CD4-positive, alpha-beta T cell treated with Interleukin-4 for 1 hour (primary cell): ENCODE data around the gene ITPK1.
A peak's percentile ranks its signal among the peaks of the same experiment; 100 is the strongest.
"Not testable (repeated sequence)": the region's sequence is repeated elsewhere in the genome, so short reads cannot be mapped to it uniquely, and the experiment has no call there.

ENCODE experiments used
- DNase-seq, 2 donors: peaks; one replicate each; pipeline ENCODE4 v3.0.0-alpha.2; 2020 to 2022

The ITPK1 gene

DNA sequence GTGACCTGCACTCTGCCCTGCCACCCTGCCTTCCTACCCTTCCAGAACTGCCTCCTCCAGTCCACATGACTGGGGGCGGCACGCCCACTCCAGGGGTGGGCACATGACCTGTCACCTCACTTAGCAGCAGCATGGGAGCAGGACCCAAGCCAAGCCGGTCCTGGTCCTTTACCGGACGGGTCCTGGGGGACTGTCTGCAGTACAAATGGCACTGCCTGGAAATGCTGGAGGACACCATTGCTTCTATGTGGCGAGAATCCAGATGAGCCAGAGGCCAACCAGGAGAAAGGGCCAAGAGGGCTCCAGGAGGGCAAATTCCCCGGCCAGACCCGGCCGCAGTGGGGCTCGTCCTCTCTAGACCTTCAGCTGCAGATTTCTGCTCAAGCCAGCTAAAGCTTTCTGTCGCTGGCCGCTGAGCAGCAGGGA lies 33.1 kb downstream of the ITPK1 start:
- no peak for DNase-seq

DNA sequence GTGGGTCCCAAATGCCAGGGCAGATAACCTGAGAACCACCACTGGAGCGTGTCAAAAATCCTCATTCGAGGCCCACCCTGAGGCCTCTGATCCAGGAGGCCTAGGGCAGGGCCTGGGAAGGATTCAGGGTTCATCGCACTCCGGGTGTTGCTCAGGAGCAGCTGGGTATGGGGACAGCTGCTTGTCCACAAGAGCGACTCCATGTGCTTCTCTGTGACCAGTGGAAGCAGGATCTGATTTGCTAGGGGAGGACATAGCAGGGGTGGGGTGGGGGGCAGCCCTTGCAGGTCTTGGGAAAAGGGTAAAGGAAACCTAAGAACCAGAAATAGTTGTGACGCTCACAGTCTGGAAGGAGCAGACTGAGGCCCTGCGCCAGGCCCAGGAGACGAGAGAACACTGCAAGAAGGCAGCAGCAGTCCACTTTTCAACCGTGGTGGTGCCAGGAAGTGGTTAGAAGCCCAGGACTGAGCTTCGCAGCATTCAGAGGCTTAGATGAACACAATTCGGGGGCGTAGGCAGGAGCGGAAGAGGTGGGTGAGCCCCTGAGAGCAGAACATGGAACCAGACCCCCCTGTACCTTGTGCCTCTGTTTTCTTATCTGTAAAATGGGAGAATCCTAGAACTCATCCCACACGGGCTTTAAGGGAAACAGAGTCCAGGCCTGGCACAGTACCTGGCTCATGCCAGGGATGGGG lies 33.7 kb downstream of the ITPK1 start:
- DNase-seq: peak; percentile 20 to 32

GRCh38 chr14:93079865-93080403 lies 35.8 kb downstream of the ITPK1 start:
- DNase-seq: no peak

DNA sequence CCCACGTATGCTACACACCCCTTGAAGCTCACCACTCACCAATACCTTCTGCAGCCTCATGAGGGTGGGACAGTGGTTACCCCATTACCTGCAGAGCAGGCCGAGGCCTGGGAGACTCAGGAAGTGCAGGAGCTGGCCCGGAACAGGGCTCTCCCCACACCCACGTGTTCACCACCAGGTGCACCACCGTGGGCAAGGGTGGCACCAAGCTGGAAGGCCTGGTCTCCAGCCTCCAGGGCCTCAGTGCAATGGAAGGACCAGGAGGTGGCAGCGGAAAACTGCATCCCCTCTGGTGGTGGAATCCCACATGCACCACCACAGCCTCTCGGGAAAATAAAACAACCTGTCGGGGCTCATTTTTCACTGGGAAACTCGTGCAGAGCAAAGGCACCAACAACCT lies 36.4 kb downstream of the ITPK1 start:
- no peak for DNase-seq

DNA sequence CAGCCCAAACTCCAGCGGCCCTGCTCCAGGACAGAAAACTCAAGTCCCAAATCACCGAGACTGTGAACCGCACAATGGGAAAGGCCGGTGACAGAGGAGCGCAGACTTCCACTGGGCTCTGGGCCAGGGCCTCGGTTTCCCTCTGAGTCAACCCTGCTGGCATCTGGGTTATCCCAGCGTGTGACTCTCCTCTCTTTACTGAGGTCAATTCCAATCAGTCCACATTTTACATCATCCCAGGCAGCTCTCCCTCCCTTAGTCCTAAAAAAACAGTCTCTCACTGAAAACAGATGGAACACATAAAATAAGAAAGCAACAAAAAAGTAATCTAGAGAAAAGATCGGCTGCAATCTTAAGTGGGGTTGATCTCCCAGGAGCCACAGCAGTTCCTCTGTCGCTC lies 36.9 kb downstream of the ITPK1 start:
- DNase-seq: no peak

- no peak for DNase-seq
Observed at GRCh38 chr14:93076755-93077154, 39.0 kb downstream of the ITPK1 start.

DNA sequence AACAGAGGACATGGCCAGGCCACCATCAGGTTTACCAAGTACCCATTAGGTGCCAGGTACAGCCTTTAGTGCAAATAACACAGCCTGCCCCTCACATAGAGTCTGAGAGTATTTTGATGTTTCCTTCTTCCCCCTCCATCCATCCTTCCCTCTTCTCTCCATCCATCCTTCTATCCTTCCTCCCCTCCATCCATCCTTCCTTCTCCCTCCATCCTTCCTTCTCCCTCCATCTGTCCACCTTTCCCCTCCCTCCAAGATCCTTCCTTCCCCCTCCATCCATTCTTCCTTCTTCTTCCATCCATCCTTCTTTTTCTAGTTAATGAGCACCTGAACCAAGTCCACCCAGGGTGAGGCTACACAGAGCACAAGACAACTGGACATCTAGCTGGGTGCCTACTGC lies 39.8 kb downstream of the ITPK1 start:
- no peak for DNase-seq

DNA sequence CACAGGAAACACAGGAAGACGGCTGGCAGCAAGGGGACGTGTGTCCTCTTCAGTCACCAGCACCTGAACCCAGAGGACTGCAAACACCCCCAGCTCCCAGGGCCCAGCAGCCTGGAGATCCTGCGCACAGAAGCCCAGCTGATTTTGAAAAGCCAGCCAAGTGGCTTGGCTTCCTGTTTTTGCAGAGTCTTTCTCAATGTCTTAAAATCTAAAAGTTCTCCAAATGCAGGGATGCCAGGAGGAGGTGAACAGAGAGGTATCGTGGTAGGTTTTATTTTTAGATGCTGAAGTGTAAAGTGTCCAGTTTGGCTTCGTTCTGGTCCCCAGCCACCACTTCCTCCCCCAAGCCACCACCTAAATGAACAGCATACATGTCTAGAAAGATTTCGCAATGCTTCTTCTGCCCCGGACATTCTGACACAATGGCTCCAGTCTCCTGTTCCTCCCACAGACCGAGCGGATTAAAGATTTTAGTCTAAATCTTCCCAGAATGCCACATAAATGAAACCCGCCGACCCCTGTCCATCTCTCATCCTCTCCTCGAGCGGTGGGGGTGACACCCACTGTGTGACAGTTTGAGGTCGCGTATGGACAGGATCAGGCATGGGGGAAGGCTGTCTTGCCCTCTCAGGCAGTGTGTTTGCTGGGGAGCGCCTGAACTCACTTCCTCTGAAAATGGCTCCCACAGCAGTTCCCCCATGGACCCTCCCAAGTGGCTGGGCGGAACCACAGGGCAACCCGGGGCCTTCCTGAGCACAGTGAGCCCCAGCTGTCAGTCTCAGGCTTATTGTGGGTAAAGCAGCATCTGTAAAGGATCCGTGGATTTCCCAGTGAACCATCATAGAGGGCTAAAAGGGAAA lies 41.6 kb downstream of the ITPK1 start:
- peak; percentile 11 to 49 for DNase-seq

DNA sequence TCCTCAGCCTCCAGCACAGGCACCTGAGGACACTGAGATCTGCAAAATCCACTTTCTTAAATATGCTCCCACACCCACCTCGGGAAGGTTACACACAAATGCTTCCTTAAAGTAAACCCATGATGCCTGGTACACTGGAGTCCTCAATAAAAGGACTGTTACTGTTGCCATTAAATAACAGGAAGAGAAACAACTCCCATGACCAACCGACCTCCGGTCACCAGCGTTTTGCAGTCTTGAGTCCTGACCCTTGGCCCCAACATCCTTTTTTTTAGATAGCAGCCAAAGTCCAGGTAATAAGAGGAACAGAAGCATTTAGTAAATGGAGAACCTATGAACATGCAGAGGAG lies 42.4 kb downstream of the ITPK1 start:
- DNase-seq: peak in 1 of 2 donors; percentile 38

GRCh38 chr14:93072659-93073357 lies 42.9 kb downstream of the ITPK1 start:
- no peak for DNase-seq

DNA sequence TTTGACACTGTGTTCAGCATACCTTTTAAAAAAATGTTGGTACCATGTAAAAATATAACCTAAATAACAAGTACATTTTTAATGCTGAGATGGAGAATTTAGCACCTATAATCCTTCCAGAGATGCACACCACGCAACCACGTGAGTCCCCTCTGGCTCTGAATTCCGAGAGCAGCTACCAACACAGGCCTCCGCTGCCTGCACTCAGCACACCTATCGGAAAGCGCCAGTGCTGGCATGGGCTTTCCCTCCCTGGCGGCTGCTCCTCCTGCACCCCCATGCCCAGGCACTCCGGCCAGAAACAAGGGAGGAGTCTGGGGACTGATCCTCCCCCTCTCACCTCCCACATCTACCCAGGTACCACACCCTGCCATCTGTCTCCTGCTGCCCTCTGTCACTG lies 47.0 kb downstream of the ITPK1 start:
- DNase-seq: no peak

DNA sequence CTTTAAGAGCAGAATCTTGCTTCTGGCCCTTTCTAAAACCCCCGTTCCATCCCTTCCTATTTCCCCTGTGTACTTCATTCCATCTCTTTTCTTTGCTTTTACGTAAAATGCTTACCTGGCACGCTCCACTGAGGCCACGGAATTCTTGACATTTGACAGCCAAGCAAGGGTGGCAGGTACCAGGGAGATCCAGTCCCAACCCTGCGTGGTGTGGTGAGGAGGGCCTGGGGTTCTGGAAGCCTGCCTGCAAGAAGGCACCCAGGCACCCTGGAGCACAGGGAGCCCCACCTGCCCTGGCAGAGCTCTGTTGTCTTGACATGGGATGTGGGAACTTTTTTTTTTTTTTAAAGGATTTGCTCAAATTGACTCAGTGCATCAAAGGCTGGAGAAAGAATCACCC lies 48.6 kb downstream of the ITPK1 start:
- no peak for DNase-seq

- no peak for DNase-seq
Observed at GRCh38 chr14:93065272-93065730, 50.4 kb downstream of the ITPK1 start.

DNA sequence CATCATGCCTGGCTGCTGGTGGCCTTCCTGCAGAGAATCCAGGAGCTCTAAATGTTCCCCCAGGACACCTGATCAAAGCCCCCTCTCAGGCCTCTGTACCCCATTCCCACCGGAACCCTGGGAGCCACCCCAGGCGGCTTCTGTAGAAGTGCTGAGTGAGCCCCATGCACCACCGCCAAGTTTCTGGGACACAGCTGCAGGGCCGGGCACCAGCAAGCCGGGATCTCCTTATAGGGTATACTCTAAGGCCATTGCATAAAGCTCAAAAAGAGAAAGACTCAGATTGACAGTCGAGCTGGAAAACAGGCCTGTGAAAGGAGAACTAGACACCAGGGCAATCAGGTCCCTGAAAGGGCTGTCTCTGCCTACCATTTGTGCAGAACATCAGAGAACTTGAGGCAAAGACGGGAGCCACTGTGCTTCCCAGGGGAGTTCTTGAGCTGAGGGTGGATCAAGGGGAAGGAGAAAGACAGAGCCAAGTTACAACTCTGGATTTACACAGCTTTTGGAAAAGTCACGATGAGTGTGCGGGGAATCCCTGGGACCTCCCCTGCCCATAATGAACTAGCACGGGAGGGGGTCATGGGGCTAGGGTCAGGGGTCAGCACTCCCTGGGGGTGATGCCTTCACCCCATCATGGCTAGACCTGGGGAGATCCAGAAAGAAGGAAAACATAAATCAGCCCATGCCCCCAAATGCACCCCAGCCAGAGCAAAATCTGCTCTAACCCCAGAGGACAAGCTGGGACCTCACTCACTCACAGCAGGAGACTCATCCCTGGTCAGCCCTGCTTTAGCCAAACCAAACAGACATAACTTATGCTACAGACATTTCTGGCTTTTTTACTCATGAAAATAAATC lies 51.1 kb downstream of the ITPK1 start:
- DNase-seq: no peak

DNA sequence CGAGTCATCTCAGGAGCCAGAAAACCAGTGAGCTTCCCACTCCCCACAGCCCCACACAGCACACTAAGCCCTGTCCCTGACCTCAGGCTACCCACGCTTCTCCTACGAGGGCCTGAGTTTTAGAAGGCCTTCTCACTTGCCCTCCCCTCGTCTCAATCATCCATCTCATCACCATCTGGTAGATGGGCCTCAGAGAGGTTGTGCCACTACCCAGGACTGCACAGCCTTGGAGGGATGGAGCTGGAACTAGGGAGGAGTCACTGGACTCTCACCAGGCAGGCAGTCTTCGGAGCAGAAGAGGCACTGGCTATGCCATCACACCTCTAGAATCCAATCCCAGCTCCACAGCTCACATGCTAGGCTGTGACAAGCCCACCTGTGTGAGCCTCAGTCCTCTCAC lies 52.3 kb downstream of the ITPK1 start:
- no peak for DNase-seq

- no peak for DNase-seq
Observed at GRCh38 chr14:93062890-93063289, 52.8 kb downstream of the ITPK1 start.

GRCh38 chr14:93062013-93062412 lies 53.7 kb downstream of the ITPK1 start:
- DNase-seq: not testable (repeated sequence)

DNA sequence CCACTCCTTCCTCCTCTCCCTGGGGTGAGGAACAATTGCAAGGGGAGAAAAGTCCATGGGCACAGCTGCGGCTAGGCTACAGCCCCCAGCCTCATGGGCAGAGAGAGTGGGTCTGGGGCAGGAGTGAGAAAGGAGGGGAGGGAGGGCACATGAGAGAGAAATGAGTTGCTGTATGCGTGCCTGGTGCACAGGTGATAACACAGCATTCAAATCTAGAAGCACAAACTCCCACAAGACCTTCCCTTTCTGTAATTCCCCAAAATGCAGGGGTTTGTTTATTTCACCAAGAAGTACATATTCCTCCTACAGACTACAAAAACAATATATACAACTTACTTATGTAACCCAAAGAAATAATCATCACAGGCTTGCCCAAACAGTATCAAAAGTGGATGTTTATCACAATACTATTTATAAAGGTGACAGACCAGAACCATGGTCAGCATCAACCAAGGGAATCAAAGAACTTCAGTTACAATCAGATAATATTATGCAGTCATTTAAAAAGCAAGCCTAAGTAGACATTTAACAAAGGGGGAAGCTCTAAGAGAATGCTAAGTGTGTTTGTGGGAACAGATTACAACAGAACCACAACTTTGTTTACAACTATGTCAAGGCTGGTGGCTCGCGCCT lies 54.2 kb downstream of the ITPK1 start:
- no peak for DNase-seq

DNA sequence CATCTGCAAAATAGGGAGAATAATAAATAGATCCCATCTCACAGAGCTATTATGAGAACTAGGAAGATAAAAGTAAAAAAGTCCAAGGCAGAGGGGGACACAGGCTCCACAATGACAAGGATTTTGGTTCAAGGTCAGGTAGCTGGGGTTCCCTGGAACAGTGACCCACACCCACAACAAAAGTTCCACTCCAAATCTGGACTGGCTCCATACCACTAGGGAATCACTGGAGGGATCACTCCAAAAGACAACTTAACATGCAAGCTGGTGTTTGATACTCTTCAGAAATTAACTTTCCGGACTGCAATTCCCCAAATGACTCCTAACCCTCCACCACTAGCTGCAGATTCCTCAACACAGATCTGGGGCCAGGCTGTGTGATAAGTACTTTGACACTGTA lies 54.9 kb downstream of the ITPK1 start:
- DNase-seq: no peak

DNA sequence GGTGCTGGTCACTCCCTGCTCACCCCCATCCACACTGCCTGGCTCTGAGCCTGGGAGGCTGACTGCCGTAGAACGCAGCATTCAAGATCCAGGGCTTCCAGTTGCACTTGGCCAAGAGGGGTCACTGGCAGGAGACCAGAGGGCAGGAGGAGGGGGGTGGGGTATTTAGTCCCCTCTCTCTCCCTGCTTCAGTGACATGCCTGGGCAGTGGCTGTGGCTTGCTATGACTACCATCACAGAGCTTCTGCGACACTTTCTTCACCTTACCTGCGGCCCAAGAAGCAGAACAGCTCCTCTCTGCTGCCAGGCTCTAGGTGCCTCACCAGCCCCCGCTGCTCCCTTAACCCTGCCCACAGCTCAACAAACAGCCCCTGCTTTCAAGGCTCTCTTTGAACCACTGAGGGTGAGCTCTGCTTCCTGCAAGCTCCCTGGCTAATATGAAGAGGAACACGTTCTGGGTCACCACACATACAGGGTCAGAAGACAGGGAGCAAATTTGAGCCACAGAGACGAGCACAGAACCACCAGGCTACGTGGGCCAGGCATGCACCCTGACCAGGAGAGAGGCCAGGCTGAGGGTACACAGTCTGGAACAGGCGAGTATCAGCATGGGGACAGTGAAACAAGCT lies 55.7 kb downstream of the ITPK1 start:
- DNase-seq: no peak

GRCh38 chr14:93059260-93059659 lies 56.5 kb downstream of the ITPK1 start:
- no peak for DNase-seq
